Panc1 (cell line): Measurements from ENCODE around the gene NCK2. TPM values are rescaled to one million over a fixed set of nuclear protein-coding genes. Genes with fewer than 3 reads are reported as not detected.

ENCODE experiments used
- ATAC-seq: fragments of 200-7000 bp; cut with Tn5 transposase; 2 replicates; pipeline ENCODE4 v1.9.1; 2020; ENCODE audit warnings: mild to moderate bottlenecking, moderate library complexity
- BruUV-seq: library from RNA; stranded (reverse); fragments of 400-500 nt; replicated peaks from 2 replicates; lab custom pipeline; 2021; lab: Mats Ljungman, UMichigan
- CTCF ChIA-PET: fragments of 300-600 bp; sonication (Branson Sonifier 250); formaldehyde crosslinking; loops from one replicate; lab custom pipeline; 2022; ENCODE audit warnings: antibody characterized with exemption; lab: Charles Lee
- POLR2A ChIA-PET: fragments of 300-600 bp; sonication (Branson Sonifier 250); formaldehyde crosslinking; loops from one replicate; lab custom pipeline; 2022; ENCODE audit warnings: antibody characterized with exemption; lab: Charles Lee
- DNase-seq: peaks from one replicate; pipeline ENCODE4 v3.0.0-alpha.2; 2010; ENCODE audit warnings: low read depth, low spot score
- H3K27ac ChIP-seq: 2 replicates; pipeline ENCODE4 v1.5.1; 2011; ENCODE audit warnings: mild to moderate bottlenecking, low read length, inconsistent platforms
- H3K27me3 ChIP-seq: fragments of 200-500 bp; sonication (Bioruptor generic); 2 replicates; pipeline ENCODE4 v1.6.0; 2014; ENCODE audit warnings: low read length, inconsistent platforms; ENCODE audit not compliant: control insufficient read depth, insufficient read depth
- H3K36me3 ChIP-seq: fragments of 200-500 bp; sonication (Bioruptor generic); 2 replicates; pipeline ENCODE4 v1.5.1; 2014; ENCODE audit warnings: inconsistent platforms, mild to moderate bottlenecking, low read length, moderate library complexity; ENCODE audit not compliant: control insufficient read depth, insufficient read depth
- H3K4me1 ChIP-seq: 2 replicates; pipeline ENCODE4 v1.5.1; 2011; ENCODE audit warnings: inconsistent platforms, mild to moderate bottlenecking, low read length, moderate library complexity; ENCODE audit not compliant: control insufficient read depth, insufficient read depth
- H3K4me3 ChIP-seq, 2 experiments: 2 replicates each; pipeline ENCODE4 v1.5.1; 2011 to 2012; ENCODE audit warnings: low read depth in 2 of 2, low read length in 2 of 2, mild to moderate bottlenecking in 2 of 2, inconsistent platforms in 1 of 2, moderate library complexity in 1 of 2
- H3K9me3 ChIP-seq: fragments of 200-500 bp; sonication (Bioruptor generic); 2 replicates; pipeline ENCODE4 v1.5.1; 2014; ENCODE audit warnings: low read depth, mild to moderate bottlenecking, inconsistent platforms, low read length, moderate library complexity; ENCODE audit not compliant: control insufficient read depth, insufficient read depth
- POLR2AphosphoS5 ChIP-seq: IDR thresholded peaks from 2 replicates; pipeline ENCODE4 v1.6.1; 2012; ENCODE audit warnings: mild to moderate bottlenecking, low read depth, low read length, moderate library complexity
- SIN3A ChIP-seq: IDR thresholded peaks from 2 replicates; pipeline ENCODE4 v1.6.1; 2012; ENCODE audit warnings: low read depth, mild to moderate bottlenecking, low read length, moderate library complexity, borderline replicate concordance; ENCODE audit not compliant: insufficient read depth
- TCF7L2 ChIP-seq: IDR thresholded peaks from 2 replicates; pipeline ENCODE4 v1.6.1; 2011; ENCODE audit warnings: mild to moderate bottlenecking, low read depth, low read length, inconsistent platforms
- in situ Hi-C: cut with HindIII; loops from 2 replicates; pipeline ENCODE4 v1.10.0; 2016; ENCODE audit warnings: low sequenced_read_pairs, low pct_unique_long_range_greater_than_20kb
- intact Hi-C: fragments of 100-400 bp; cut with micrococcal nuclease; formaldehyde crosslinking; loops from one replicate; pipeline ENCODE4 v1.10.0; 2022; ENCODE audit not compliant: unreplicated experiment
- total RNA-seq: library from RNA; stranded (reverse); gene quantifications from one replicate; pipeline ENCODE4 v1.2.1, GENCODE V29; 2021; ENCODE audit not compliant: unreplicated experiment
- TF ChIP-seq, protein P1 (sequence below): fragments of 450-650 bp; IDR thresholded peaks from 2 replicates; pipeline ENCODE4 v1.5.1; 2017; ENCODE audit warnings: mild to moderate bottlenecking
- TF ChIP-seq, protein P2 (sequence below), 2 experiments: IDR thresholded peaks; 2 replicates each; pipeline ENCODE4 v1.6.1; 2011 to 2012; ENCODE audit warnings: low read depth in 2 of 2, control low read depth in 1 of 2, low read length in 1 of 2, mild to moderate bottlenecking in 1 of 2, moderate library complexity in 1 of 2; ENCODE audit not compliant: insufficient read depth in 1 of 2

NCK2 gene
- total RNA-seq, 1 experiment from 2014 or later: 60.7 TPM

DNA sequence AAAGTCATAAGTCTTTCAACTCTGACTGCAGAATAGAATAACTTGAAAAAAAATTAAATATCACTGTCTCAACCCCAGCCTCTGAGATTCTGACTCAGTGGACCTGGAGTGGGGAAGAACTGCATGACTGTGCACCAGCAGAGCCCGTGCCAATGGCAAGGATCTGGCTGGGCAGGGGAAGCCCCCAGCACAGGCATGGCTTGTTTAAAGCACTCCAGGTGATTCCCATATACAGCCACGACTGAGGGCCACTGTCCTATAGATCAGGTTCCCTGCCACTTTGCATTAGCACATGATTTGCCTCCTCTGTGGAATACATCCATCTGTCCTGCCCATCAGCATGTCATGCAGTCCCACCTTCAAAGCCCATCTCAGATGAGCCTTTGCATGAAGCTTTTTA, 45.9 kb upstream of the NCK2 start:
- no TSS peak for BruUV-seq
- DNase-seq: no peak
- no peak overlapping the region for H3K4me3 ChIP-seq
- intact Hi-C loops (no loop called here), in situ Hi-C loops (no loop called here)
- no peak for ATAC-seq
- CTCF ChIA-PET: no interaction called here
- POLR2A ChIA-PET: no interaction called here
- H3K27me3 ChIP-seq: peaks cover 12% of the 10 kb centered on the region
- H3K27ac ChIP-seq: no peak overlapping the region
- TF ChIP-seq SIN3A: no peak
- TF ChIP-seq, protein P1, sequence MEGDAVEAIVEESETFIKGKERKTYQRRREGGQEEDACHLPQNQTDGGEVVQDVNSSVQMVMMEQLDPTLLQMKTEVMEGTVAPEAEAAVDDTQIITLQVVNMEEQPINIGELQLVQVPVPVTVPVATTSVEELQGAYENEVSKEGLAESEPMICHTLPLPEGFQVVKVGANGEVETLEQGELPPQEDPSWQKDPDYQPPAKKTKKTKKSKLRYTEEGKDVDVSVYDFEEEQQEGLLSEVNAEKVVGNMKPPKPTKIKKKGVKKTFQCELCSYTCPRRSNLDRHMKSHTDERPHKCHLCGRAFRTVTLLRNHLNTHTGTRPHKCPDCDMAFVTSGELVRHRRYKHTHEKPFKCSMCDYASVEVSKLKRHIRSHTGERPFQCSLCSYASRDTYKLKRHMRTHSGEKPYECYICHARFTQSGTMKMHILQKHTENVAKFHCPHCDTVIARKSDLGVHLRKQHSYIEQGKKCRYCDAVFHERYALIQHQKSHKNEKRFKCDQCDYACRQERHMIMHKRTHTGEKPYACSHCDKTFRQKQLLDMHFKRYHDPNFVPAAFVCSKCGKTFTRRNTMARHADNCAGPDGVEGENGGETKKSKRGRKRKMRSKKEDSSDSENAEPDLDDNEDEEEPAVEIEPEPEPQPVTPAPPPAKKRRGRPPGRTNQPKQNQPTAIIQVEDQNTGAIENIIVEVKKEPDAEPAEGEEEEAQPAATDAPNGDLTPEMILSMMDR: no peak
- TF ChIP-seq TCF7L2: no peak
- TF ChIP-seq, protein P2, sequence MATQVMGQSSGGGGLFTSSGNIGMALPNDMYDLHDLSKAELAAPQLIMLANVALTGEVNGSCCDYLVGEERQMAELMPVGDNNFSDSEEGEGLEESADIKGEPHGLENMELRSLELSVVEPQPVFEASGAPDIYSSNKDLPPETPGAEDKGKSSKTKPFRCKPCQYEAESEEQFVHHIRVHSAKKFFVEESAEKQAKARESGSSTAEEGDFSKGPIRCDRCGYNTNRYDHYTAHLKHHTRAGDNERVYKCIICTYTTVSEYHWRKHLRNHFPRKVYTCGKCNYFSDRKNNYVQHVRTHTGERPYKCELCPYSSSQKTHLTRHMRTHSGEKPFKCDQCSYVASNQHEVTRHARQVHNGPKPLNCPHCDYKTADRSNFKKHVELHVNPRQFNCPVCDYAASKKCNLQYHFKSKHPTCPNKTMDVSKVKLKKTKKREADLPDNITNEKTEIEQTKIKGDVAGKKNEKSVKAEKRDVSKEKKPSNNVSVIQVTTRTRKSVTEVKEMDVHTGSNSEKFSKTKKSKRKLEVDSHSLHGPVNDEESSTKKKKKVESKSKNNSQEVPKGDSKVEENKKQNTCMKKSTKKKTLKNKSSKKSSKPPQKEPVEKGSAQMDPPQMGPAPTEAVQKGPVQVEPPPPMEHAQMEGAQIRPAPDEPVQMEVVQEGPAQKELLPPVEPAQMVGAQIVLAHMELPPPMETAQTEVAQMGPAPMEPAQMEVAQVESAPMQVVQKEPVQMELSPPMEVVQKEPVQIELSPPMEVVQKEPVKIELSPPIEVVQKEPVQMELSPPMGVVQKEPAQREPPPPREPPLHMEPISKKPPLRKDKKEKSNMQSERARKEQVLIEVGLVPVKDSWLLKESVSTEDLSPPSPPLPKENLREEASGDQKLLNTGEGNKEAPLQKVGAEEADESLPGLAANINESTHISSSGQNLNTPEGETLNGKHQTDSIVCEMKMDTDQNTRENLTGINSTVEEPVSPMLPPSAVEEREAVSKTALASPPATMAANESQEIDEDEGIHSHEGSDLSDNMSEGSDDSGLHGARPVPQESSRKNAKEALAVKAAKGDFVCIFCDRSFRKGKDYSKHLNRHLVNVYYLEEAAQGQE (IDR thresholded peaks at IDR 0.05; ENCODE audit: insufficient read depth in 1 of 2, low read depth in 2 of 2, low read length in 1 of 2): no peak
- TF ChIP-seq POLR2AphosphoS5: no peak
- H3K9me3 ChIP-seq: no peaks in the 10 kb centered on the region
- no peaks in the 10 kb centered on the region for H3K36me3 ChIP-seq
- H3K4me1 ChIP-seq: no peaks in the 10 kb centered on the region

DNA sequence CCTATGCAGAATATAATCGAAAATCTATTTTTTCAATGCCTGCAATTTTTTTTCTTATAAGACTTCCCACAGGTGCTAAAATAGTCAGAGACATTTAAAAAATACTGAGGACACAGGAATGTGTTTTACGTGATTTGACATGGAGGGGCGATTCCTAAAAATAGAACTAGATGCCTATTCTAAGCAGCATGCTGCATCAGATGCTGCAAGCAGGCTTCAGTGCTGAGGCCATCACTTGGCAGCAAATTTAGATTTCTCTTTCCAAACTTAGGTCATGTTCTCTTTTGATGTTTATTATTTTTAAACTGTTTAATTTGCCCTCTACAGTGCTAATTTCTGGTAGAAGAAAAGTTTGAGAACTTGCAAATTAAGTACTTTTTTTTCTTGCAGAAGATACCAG, 43.7 kb upstream of the NCK2 start:
- TF ChIP-seq POLR2AphosphoS5 (no peak), SIN3A (no peak), TCF7L2 (no peak)
- TF ChIP-seq, protein P1: no peak
- TF ChIP-seq, protein P2 (IDR thresholded peaks at IDR 0.05; ENCODE audit: insufficient read depth in 1 of 2, low read depth in 2 of 2, low read length in 1 of 2): no peak
- no peak overlapping the region for H3K27ac ChIP-seq
- ChIA-PET POLR2A (no interaction called here), CTCF (no interaction called here)
- intact Hi-C loops: no loop called here
- no peaks in the 10 kb centered on the region for H3K4me1 ChIP-seq
- no TSS peak for BruUV-seq
- DNase-seq (no peak), ATAC-seq (no peak)
- in situ Hi-C loops: no loop called here
- no peak overlapping the region for H3K4me3 ChIP-seq
- peaks cover 12% of the 10 kb centered on the region for H3K27me3 ChIP-seq
- no peaks in the 10 kb centered on the region for H3K9me3 ChIP-seq
- no peaks in the 10 kb centered on the region for H3K36me3 ChIP-seq
